Loucy (cell line): ENCODE data around the gene RPS8.

Source experiments
- H2AFZ ChIP-seq: fragments of 200-600 bp; sonication (generic); 2 replicates; pipeline ENCODE4 v1.6.0; 2016; ENCODE audit warnings: antibody characterized with exemption, mild to moderate bottlenecking, low read length, moderate library complexity
- H3F3A ChIP-seq: fragments of 200-600 bp; 2 replicates; pipeline ENCODE4 v1.6.0; 2016; ENCODE audit warnings: antibody characterized with exemption, low read depth, mild to moderate bottlenecking
- H3K27me3 ChIP-seq: fragments of 200-600 bp; sonication (generic); 2 replicates; pipeline ENCODE4 v1.6.1; 2014; ENCODE audit warnings: low read length, mild to moderate bottlenecking; ENCODE audit not compliant: insufficient read depth, poor library complexity, severe bottlenecking
- H3K36me3 ChIP-seq: fragments of 200-600 bp; sonication (generic); 2 replicates; pipeline ENCODE4 v1.6.1; 2016; ENCODE audit warnings: low read length; ENCODE audit not compliant: insufficient read depth
- H3K4me1 ChIP-seq: fragments of 200-600 bp; sonication (generic); 2 replicates; pipeline ENCODE4 v1.5.1; 2014; ENCODE audit warnings: low read length, mild to moderate bottlenecking; ENCODE audit not compliant: insufficient read depth, poor library complexity, severe bottlenecking
- H3K4me2 ChIP-seq: fragments of 200-600 bp; sonication (generic); 2 replicates; pipeline ENCODE4 v1.6.0; 2014; ENCODE audit warnings: antibody characterized with exemption, low read length, low read depth, mild to moderate bottlenecking; ENCODE audit not compliant: poor library complexity, severe bottlenecking
- H3K4me3 ChIP-seq: fragments of 200-600 bp; sonication (generic); 2 replicates; pipeline ENCODE4 v1.5.1; 2014; ENCODE audit warnings: low read length, mild to moderate bottlenecking, mixed read lengths; ENCODE audit not compliant: poor library complexity, severe bottlenecking
- H3K79me2 ChIP-seq: fragments of 200-600 bp; sonication (generic); 2 replicates; pipeline ENCODE4 v1.6.1; 2014; ENCODE audit warnings: low read length; ENCODE audit not compliant: insufficient read depth
- H3K9ac ChIP-seq: fragments of 200-600 bp; sonication (generic); 2 replicates; pipeline ENCODE4 v1.6.0; 2014; ENCODE audit warnings: mild to moderate bottlenecking, low read depth, low read length, moderate library complexity; ENCODE audit not compliant: poor library complexity, severe bottlenecking
- H3K9me2 ChIP-seq: fragments of 200-600 bp; sonication (generic); replicated peaks from 2 replicates; pipeline ENCODE4 v1.6.1; 2016; ENCODE audit warnings: low read depth, low read length, mixed read lengths
- H3K9me3 ChIP-seq: fragments of 200-600 bp; sonication (generic); 2 replicates; pipeline ENCODE4 v1.6.1; 2014; ENCODE audit warnings: mild to moderate bottlenecking, antibody characterized with exemption, low read length, low read depth; ENCODE audit not compliant: insufficient read depth
- H4K20me1 ChIP-seq: fragments of 200-600 bp; sonication (generic); 2 replicates; pipeline ENCODE4 v1.6.0; 2014; ENCODE audit warnings: antibody characterized with exemption, low read length, mild to moderate bottlenecking; ENCODE audit not compliant: insufficient read depth, poor library complexity, severe bottlenecking
- EZH2phosphoT487 ChIP-seq: fragments of 200-600 bp; IDR thresholded peaks from 2 replicates; pipeline ENCODE4 v1.6.1; 2018; ENCODE audit warnings: antibody characterized with exemption, mild to moderate bottlenecking, moderate library complexity, borderline replicate concordance
- TF ChIP-seq, protein P1 (sequence below): fragments of 200-600 bp; sonication (generic); conservative IDR thresholded peaks from 2 replicates; pipeline ENCODE4 v1.5.1; 2014; ENCODE audit warnings: mild to moderate bottlenecking, antibody characterized with exemption, low read length

Gene RPS8

GRCh38 chr1:44827197-44828002 lies 52.1 kb downstream of the RPS8 start:
- H3K9me3 ChIP-seq, result no peaks in the 10 kb centered on the region
- no peak overlapping the region for H3K4me2 ChIP-seq
- no peaks in the 10 kb centered on the region for H3K9me2 ChIP-seq

GRCh38 chr1:44828003-44828651 lies 52.8 kb downstream of the RPS8 start:
- Histone ChIP-seq H3K9ac (no peak overlapping the region), H3K27me3 (no peaks in the 10 kb centered on the region)

More at GRCh38 chr1:44827197-44828002, 52.1 kb downstream of the RPS8 start:
- no peaks in the 10 kb centered on the region for H3F3A ChIP-seq
- no peaks in the 10 kb centered on the region for H4K20me1 ChIP-seq
- no peaks in the 10 kb centered on the region for H3K79me2 ChIP-seq
- no peaks in the 10 kb centered on the region for H3K4me1 ChIP-seq
- H3K4me3 ChIP-seq, result no peak overlapping the region
- no peaks in the 10 kb centered on the region for H3K36me3 ChIP-seq
- no peaks in the 10 kb centered on the region for H3K27me3 ChIP-seq
- H3K9ac ChIP-seq, result no peak overlapping the region
- TF ChIP-seq EZH2phosphoT487, result no peak
- TF ChIP-seq, protein P1, sequence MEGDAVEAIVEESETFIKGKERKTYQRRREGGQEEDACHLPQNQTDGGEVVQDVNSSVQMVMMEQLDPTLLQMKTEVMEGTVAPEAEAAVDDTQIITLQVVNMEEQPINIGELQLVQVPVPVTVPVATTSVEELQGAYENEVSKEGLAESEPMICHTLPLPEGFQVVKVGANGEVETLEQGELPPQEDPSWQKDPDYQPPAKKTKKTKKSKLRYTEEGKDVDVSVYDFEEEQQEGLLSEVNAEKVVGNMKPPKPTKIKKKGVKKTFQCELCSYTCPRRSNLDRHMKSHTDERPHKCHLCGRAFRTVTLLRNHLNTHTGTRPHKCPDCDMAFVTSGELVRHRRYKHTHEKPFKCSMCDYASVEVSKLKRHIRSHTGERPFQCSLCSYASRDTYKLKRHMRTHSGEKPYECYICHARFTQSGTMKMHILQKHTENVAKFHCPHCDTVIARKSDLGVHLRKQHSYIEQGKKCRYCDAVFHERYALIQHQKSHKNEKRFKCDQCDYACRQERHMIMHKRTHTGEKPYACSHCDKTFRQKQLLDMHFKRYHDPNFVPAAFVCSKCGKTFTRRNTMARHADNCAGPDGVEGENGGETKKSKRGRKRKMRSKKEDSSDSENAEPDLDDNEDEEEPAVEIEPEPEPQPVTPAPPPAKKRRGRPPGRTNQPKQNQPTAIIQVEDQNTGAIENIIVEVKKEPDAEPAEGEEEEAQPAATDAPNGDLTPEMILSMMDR, result no peak
- no peak overlapping the region for H2AFZ ChIP-seq

More at GRCh38 chr1:44828003-44828651, 52.8 kb downstream of the RPS8 start:
- no peak for TF ChIP-seq EZH2phosphoT487
- TF ChIP-seq, protein P1, result no peak
- no peaks in the 10 kb centered on the region for H4K20me1 ChIP-seq
- no peaks in the 10 kb centered on the region for H3K9me3 ChIP-seq
- no peaks in the 10 kb centered on the region for H3K9me2 ChIP-seq
- H3K36me3 ChIP-seq, result no peaks in the 10 kb centered on the region
- no peaks in the 10 kb centered on the region for H3K79me2 ChIP-seq
- H3K4me2 ChIP-seq, result no peak overlapping the region
- no peaks in the 10 kb centered on the region for H3F3A ChIP-seq
- no peaks in the 10 kb centered on the region for H3K4me1 ChIP-seq
- no peak overlapping the region for H3K4me3 ChIP-seq
- H2AFZ ChIP-seq, result no peak overlapping the region
